Osteoblast (primary cell): Measurements from ENCODE around the gene ENTR1. TPM values are rescaled to one million over a fixed set of nuclear protein-coding genes. Genes with fewer than 3 reads are reported as not detected.

Experiments
- DNase-seq: peaks from one replicate; pipeline ENCODE4 v3.0.0; 2011; ENCODE audit warnings: low spot score, mixed read lengths; ENCODE audit not compliant: insufficient read length; ENCODE audit errors: missing footprints
- H2AFZ ChIP-seq: 2 replicates; pipeline ENCODE4 v1.6.0; 2011; ENCODE audit warnings: mild to moderate bottlenecking, low read length
- H3K27ac ChIP-seq: 2 replicates; pipeline ENCODE4 v1.5.1; 2011; ENCODE audit warnings: mild to moderate bottlenecking, low read depth, low read length, moderate library complexity
- H3K27me3 ChIP-seq: 2 replicates; pipeline ENCODE4 v1.6.0; 2012; ENCODE audit warnings: mild to moderate bottlenecking, control low read depth, inconsistent platforms, low read length, moderate library complexity; ENCODE audit not compliant: insufficient read depth
- H3K36me3 ChIP-seq: 2 replicates; pipeline ENCODE4 v1.5.1; 2011; ENCODE audit warnings: mild to moderate bottlenecking, low read length, control low read depth, moderate library complexity; ENCODE audit not compliant: insufficient read depth
- H3K4me1 ChIP-seq: 2 replicates; pipeline ENCODE4 v1.5.1; 2011; ENCODE audit warnings: mild to moderate bottlenecking, low read length, control low read depth, moderate library complexity; ENCODE audit not compliant: insufficient read depth
- H3K4me2 ChIP-seq: 2 replicates; pipeline ENCODE4 v1.6.0; 2011; ENCODE audit warnings: mild to moderate bottlenecking, low read length; ENCODE audit not compliant: insufficient read depth
- H3K4me3 ChIP-seq: fragments of 200-600 bp; sonication (generic); 3 replicates; pipeline ENCODE4 v1.5.1; 2012; ENCODE audit warnings: mild to moderate bottlenecking, low read length, inconsistent platforms; ENCODE audit not compliant: insufficient read depth
- H3K79me2 ChIP-seq: 2 replicates; pipeline ENCODE4 v1.6.0; 2012; ENCODE audit warnings: mild to moderate bottlenecking, low read length, control low read depth, inconsistent platforms; ENCODE audit not compliant: insufficient read depth
- H3K9me3 ChIP-seq: 2 replicates; pipeline ENCODE4 v1.5.1; 2011; ENCODE audit warnings: low read depth, low read length, control low read depth
- H4K20me1 ChIP-seq: 2 replicates; pipeline ENCODE4 v1.6.0; 2012; ENCODE audit warnings: mild to moderate bottlenecking, low read length, control low read depth; ENCODE audit not compliant: insufficient read depth
- CTCF ChIP-seq: IDR thresholded peaks from 2 replicates; pipeline ENCODE4 v1.5.1; 2011; ENCODE audit warnings: mild to moderate bottlenecking, low read depth, low read length, moderate library complexity; ENCODE audit errors: extremely low read depth
- total RNA-seq: library from RNA; depleted of rRNA; stranded (reverse); fragments of >200 nt; gene quantifications from 2 replicates; pipeline ENCODE4 v1.2.3, GENCODE V29; 2012

The ENTR1 gene
- total RNA-seq, 1 donor, result 40.2 TPM

- Histone ChIP-seq H3K27me3 (no peaks in the 10 kb centered on the region), H3K4me1 (no peaks in the 10 kb centered on the region), H3K4me2 (no peak overlapping the region), H2AFZ (no peak overlapping the region), H3K27ac (no peak overlapping the region), H3K4me3 (no peak overlapping the region), H4K20me1 (peaks cover 21% of the 10 kb centered on the region), H3K9me3 (no peaks in the 10 kb centered on the region), H3K79me2 (peaks cover 31% of the 10 kb centered on the region), H3K36me3 (peaks cover 95% of the 10 kb centered on the region)
- DNase-seq, result no peak
- no peak for TF ChIP-seq CTCF
These were observed 8.0 kb upstream of the ENTR1 start for GRCh38 chr9:136418182-136419091.

- H3K27me3 ChIP-seq, result no peaks in the 10 kb centered on the region
- peaks cover 45% of the 10 kb centered on the region for H3K79me2 ChIP-seq
- peaks cover 89% of the 10 kb centered on the region for H3K36me3 ChIP-seq
- no peak overlapping the region for H3K4me3 ChIP-seq
- TF ChIP-seq CTCF, result no peak
- peaks cover 2% of the 10 kb centered on the region for H3K4me1 ChIP-seq
- DNase-seq, result no peak
- no peak overlapping the region for H3K27ac ChIP-seq
- no peak overlapping the region for H2AFZ ChIP-seq
- H3K9me3 ChIP-seq, result no peaks in the 10 kb centered on the region
- H3K4me2 ChIP-seq, result no peak overlapping the region
- H4K20me1 ChIP-seq, result peaks cover 34% of the 10 kb centered on the region
These were observed 6.5 kb upstream of the ENTR1 start for GRCh38 chr9:136416914-136417313.

GRCh38 chr9:136416427-136416826, 6.0 kb upstream of the ENTR1 start:
- H2AFZ ChIP-seq, result no peak overlapping the region
- no peak for DNase-seq
- no peaks in the 10 kb centered on the region for H3K27me3 ChIP-seq
- no peak for TF ChIP-seq CTCF
- peaks cover 7% of the 10 kb centered on the region for H3K4me1 ChIP-seq
- peaks cover 39% of the 10 kb centered on the region for H4K20me1 ChIP-seq
- no peaks in the 10 kb centered on the region for H3K9me3 ChIP-seq
- no peak overlapping the region for H3K4me2 ChIP-seq
- H3K4me3 ChIP-seq, result no peak overlapping the region
- peaks cover 86% of the 10 kb centered on the region for H3K36me3 ChIP-seq
- H3K27ac ChIP-seq, result no peak overlapping the region
- peaks cover 50% of the 10 kb centered on the region for H3K79me2 ChIP-seq

GRCh38 chr9:136412962-136413361, 2.5 kb upstream of the ENTR1 start:
- H3K79me2 ChIP-seq, result peaks cover 78% of the 10 kb centered on the region
- peaks cover 56% of the 10 kb centered on the region for H3K36me3 ChIP-seq

More at GRCh38 chr9:136412962-136413361, 2.5 kb upstream of the ENTR1 start:
- H3K27me3 ChIP-seq, result no peaks in the 10 kb centered on the region
- no peak overlapping the region for H2AFZ ChIP-seq
- no peak overlapping the region for H3K27ac ChIP-seq
- H3K9me3 ChIP-seq, result no peaks in the 10 kb centered on the region
- no peak for DNase-seq
- TF ChIP-seq CTCF, result no peak
- no peak overlapping the region for H3K4me3 ChIP-seq
- H3K4me2 ChIP-seq, result no peak overlapping the region
- peaks cover 20% of the 10 kb centered on the region for H3K4me1 ChIP-seq
- peaks cover 43% of the 10 kb centered on the region for H4K20me1 ChIP-seq
